CD4-positive, alpha-beta T cell treated with Interleukin-15 for 1 hour (primary cell): ENCODE results near the gene GRM8.
"Not testable (repeated sequence)": the region's sequence is repeated elsewhere in the genome, so short reads cannot be mapped to it uniquely, and the experiment has no call there.

Experiments used
- DNase-seq: peaks from one replicate; pipeline ENCODE4 v3.0.0-alpha.2; 2020

Gene GRM8

DNA sequence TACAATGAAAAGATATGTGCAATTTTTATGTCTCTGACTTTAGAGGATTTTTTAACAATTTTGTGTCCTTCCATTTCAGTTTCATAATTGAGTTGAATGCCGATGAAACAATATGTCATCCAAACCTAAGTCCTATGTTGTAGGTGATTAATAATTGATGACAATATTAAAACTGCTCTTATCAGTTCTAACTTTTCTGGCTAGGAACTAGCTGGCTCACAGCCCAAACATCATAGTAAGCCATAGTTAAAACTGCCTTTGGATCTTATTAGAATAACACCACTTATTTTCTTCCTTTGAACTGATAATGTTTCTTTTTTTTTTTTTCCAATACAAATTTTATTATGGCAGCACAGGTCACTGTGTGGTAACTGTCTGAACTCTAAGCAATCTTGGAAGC, 230.9 kb downstream of the GRM8 start:
- DNase-seq, result no peak

DNA sequence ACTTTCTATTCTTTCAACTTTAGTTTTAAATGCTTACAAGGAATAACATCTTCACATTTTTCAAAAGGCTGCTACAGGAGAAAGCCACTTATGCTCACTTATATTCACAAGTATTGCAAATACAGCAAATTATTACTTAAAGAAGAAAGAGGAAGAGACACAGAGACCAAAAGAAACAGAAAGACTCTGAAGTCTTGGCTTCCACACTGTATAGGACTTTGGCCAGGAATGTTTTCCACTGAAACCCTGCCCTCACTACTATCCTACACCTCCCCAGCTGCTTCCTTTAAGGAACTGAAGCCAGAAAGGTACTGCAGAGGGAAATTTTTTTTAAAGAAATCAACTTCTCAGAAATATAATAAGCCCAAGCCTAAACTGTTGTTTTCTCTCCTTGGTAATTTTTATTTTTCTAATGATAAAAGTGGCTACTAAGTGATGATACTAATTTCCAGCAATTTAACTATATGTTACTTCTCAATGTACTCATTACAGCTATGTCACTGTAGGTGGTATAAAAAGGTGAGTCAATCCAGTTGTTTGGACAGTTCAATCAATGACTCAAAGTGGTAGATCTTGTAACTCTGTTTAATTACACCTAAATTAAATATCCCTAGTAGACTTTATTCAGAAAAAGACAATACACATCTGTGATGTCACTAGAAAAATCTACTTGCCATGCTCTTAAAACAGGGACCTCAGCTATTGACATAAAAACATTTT, 231.6 kb downstream of the GRM8 start:
- no peak for DNase-seq

GRCh38 chr7:127018889-127019288, 233.9 kb downstream of the GRM8 start:
- DNase-seq, result no peak

- DNase-seq, result no peak
Measured at GRCh38 chr7:127017196-127017595, 235.5 kb downstream of the GRM8 start.

DNA sequence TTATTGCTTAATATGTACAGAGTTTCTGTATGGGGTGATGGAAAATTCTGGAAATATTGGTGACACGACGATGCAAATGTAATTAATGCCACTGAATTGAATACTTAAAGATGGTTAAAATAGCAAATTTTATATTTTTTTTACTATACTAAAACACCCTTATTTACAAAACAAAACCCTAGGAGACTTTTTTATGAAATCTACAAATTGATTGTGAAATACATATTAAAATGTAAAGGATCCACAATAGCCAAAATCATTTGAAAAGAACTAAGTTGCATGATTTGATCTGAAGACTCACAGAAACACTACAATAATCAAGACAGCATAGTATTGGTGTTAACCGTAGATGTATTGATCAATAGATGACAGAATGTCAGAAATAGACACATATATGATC, 252.0 kb downstream of the GRM8 start:
- no peak for DNase-seq

DNA sequence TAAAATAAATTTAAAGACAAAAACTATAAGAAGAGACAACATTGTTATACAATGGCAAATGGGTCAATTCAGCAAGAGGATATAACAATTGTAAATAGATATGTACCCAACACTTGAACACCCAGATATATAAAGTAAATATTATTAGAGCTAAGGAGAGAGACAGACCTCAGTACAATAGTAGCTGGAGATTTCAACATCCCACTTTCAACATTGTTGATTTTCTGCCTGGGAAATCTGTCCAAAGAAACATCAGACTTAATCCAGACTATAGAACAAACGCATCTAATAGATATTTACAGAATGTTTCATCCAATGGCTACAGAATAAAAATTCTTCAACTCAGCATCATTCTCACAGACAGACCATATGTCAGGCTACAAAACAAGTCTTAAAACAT, 256.1 kb downstream of the GRM8 start:
- no peak for DNase-seq

DNA sequence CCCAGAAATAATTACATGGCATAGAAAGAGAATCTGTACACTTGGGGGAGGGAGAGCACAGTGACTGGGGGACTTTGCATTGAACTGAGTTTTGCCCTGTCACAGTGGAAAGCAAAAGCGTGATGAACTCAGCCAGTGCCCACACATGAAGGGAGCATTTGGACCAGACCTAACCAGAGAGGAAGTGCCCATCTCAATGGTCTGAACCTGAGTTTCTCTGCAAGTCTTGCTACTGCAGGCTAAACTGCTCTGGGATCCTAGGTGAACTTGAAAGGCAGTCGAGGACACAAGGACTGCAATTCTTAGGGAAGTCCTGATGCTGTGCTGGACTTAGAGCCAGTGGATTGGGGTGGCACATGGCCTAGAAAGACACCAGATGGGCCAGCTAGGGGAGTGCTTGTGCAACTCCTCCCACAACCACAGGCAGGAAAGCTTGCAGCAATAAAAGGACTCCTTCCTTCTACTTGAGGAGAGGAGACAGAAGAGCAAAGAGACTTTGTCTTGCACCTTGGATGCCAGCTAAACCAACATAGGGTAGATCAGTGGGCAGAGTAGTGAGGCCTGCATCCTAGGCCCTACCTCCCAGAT, 259.0 kb downstream of the GRM8 start:
- no peak for DNase-seq

GRCh38 chr7:126988022-126988421, 264.7 kb downstream of the GRM8 start:
- DNase-seq, result no peak

GRCh38 chr7:126979722-126980121, 273.0 kb downstream of the GRM8 start:
- DNase-seq, result no peak

DNA sequence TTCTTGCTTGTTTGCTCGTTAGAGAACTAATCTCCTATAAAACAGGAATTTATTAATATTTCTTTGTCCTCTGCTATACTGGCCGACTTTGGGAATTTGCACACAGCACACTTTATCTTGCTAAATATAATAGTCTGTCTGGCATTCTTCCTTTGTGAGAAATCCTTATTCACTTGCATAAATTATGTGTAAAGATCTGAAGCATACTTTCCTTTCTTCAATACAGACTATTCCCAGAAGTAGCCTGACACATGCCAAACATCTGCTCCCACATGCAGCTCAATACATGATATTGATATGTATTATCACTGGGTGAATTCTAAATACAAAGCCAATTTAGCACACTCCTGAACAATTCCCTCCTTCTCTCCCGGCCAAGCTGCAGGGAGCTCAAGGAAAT, 273.9 kb downstream of the GRM8 start:
- DNase-seq, result no peak

DNA sequence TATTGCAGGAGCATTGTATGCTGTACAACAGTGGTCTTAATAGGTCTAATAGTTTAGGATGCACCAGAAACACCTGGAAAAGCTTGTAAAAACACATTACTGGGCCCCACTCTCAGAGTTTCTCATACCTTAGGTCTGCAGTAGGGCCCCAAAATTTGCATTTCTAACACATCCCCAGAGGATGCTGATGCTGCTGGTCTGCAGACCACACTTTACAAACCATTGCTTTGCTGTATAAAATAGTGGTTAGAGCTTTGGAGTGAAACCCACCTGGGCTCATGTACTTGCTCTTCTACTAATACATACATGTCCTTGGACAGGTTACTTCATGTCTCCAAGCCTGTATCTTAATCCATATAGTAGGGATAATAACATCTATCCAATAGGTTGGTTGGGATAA, 279.7 kb downstream of the GRM8 start:
- DNase-seq, result no peak

GRCh38 chr7:126972571-126972970, 280.2 kb downstream of the GRM8 start:
- DNase-seq, result no peak

GRCh38 chr7:126959649-126960048, 293.1 kb downstream of the GRM8 start:
- no peak for DNase-seq

DNA sequence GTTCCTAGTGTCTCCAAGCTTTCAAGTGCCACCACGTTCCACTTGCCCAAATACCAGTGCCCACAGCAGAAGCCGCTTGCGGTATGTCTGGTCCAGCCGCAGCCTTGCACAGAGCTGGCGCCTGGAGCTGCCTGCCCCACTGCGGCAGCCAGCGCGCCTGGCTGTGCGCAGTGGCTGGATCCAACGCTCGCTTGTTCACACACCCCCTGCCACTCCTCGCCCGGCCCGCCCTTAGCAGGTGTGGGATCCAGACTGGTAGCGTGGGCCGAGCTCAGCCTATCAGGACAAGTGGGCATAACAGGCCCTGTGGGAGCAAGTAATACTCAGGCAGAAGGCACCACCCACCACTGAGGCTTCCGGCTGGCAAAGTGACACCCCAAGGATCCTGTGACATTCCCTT, 294.4 kb downstream of the GRM8 start:
- DNase-seq, result no peak

DNA sequence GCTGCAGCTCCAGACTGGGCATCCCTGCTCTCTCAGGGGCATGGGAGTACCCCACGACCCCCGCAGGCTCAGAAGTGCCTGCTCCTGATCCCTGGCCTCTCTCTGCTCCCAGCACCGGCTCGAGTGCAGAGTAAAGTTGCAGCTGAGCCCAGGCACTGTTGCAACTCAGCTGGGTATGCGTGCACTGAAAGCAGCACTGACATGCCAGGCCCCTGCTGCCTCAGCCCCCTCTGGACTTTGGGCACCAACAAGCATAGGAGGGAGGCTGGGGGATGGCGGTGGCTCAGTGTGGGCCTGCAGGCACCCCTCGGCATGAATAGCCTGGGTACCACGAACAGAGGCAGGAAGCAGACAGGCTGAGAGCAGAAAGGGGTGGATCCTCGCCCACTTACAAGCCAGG, 295.3 kb downstream of the GRM8 start:
- DNase-seq, result no peak

DNA sequence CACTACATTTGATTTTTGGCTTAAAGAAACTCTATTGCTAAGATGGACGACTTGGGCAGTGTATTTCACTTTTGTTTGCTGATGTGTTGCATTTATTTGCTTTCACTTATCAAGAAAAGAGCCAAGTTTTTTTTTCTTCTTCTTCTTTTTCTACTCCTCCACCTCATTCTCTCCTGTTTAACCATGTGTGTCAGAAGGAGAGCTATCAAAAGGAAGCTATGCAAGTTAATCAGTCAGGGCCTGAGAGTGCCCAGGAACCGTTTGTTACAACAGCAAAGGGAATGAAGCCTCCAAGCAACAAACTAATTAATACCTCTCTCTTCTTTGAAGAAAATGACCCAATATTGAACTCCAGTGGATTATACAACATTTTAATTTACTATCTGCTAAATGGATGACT, 299.3 kb downstream of the GRM8 start:
- no peak for DNase-seq

DNA sequence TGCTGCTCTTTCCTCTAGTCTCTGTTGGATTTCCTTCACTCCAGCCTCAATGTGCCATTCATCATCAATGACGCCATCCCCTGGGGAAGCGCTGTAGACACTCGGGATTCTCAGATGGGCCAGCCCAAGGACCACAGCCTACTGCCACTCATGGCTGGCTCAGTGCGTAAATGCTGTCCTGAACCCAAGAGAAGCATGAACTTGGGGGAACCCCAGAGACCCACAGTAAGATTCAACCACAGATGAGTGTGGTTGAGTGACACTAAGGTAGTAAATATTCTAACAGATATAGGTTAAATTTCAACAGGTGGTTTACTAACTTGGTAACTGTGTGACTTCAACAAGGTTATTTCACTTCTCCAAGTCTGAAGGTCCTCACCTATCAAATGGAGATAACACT, 304.1 kb downstream of the GRM8 start:
- no peak for DNase-seq

DNA sequence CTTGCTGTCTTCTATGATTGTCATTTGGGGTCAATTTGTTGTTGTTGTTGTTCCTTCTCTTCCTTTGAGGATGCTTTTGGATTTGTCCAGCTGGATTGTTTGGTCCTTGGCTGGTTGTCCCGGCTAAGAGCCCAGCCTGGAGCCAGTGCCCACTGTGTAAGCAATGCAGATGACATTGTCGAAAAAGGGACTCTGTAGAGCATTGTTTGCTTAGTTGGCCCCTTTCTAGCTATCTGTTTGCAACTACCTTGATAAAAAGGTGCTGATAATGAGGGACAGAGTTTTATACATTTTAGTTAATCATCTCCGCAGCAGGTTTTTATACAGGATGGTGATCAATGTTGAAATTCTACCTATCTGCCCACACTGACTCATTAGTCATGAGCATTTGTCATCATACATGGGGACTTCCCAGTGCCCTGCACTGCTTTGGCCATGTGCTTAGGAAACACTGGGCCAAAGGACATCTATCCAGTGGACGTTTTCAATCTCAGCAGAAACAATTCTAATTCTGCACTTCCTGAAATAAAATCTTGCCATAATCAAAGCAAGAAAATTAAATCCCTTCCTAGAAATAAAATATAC, 311.9 kb downstream of the GRM8 start:
- DNase-seq, result no peak

- DNase-seq, result no peak
Measured at GRCh38 chr7:126937171-126937570, 315.6 kb downstream of the GRM8 start.

GRCh38 chr7:126931581-126931980, 321.2 kb downstream of the GRM8 start:
- no peak for DNase-seq

DNA sequence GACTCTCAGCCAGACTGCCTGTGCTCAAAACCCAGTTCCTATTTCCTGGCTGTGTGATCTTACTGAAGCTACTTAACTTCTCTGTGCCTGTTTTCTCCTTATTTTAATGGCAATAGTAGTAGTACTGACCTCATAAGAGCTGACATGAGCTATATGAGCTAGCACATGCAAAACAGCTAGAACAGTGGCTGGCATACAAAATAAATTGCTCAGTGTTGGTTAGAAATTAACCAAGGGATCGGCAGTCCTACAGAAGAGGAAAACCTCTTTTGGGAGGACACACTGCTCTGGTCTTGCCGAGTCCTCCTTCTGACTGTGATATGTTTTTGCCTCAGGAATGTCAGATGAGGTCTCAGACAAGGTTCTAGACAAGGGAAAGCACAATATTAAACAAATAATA, 322.6 kb downstream of the GRM8 start:
- no peak for DNase-seq

GRCh38 chr7:126924477-126924876, 328.3 kb downstream of the GRM8 start:
- no peak for DNase-seq

DNA sequence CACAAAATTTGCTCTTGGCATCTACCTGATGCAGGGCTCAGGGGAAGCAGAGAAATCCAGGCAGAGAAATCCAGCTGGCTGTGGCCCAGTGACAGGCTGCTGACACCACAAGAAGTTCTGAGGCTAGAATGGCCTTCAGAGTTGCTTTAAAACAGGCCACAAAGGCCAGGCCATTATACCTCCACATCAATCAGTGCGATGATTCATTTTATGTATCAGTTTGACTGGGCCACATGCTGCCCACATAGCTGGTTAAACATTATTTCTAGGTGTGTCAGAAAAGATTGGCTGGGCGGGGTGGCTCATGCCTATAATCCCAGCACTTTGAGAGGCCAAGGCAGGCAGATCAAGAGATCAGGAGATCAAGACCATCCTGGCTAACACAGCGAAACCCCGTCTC, 341.1 kb downstream of the GRM8 start:
- not testable (repeated sequence) for DNase-seq

- not testable (repeated sequence) for DNase-seq
Measured at GRCh38 chr7:126908564-126908963, 344.2 kb downstream of the GRM8 start.

DNA sequence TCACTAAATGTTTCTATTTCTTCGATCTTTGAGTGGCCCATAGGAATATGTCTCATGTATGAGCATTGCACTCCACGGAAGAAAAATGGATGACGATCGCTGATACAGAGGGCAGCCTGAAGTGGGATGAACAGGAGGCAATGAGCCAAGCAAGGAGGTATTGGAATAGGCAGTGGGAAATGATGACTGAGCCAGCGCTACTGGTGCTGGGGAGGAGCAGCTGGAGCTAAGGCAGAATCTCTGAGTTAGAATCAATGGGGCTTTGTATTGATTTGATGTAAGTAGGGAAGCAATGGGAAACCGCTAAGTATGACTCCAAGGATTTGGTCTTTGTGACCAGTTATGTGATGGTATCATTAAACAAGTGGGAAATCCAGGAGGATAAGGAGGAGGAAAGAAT, 345.1 kb downstream of the GRM8 start:
- DNase-seq, result not testable (repeated sequence)
